ENCODE results near the gene CFAP99. TPM values are rescaled to one million over a fixed set of nuclear protein-coding genes. Genes with fewer than 3 reads are reported as not detected.

The CFAP99 gene
- total and polyA plus RNA-seq, 9 of the 15 experiments (the other 6 are each of a cell fraction or from before 2014, with no cell fraction given), result 0.07 to 0.18 (median 0.09) TPM; not detected in 6

- peak; percentile 63 for TF ChIP-seq RBFOX2 (IDR thresholded peaks at IDR 0.05; ENCODE audit: low read depth, low read length)
- TF ChIP-seq THAP7 (CRISPR knock-in tag; IDR thresholded peaks at IDR 0.05), result 0 out of 2 replicates have a peak, but pooled peaks have one; percentile 45
- TF ChIP-seq TAF1 (IDR thresholded peaks at IDR 0.05; ENCODE audit: control insufficient read depth, extremely low read depth, insufficient read depth, low read length, severe bottlenecking), result peak; percentile 12
- TF ChIP-seq, protein P1, sequence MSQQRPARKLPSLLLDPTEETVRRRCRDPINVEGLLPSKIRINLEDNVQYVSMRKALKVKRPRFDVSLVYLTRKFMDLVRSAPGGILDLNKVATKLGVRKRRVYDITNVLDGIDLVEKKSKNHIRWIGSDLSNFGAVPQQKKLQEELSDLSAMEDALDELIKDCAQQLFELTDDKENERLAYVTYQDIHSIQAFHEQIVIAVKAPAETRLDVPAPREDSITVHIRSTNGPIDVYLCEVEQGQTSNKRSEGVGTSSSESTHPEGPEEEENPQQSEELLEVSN (IDR thresholded peaks at IDR 0.05; ENCODE audit: borderline replicate concordance in 1 of 2, extremely low read depth in 1 of 2, insufficient read depth in 1 of 2, insufficient read length in 1 of 2, low read depth in 1 of 2, low read length in 1 of 2, poor library complexity in 1 of 2, severe bottlenecking in 1 of 2), result peak in 1 of 2 experiments; percentile 68
- TF ChIP-seq U2AF1 (optimal IDR thresholded peaks at IDR 0.05; ENCODE audit: low read depth, low read length), result peak; percentile 20
- peak; percentile 76 for TF ChIP-seq MAX (CRISPR knock-in tag; IDR thresholded peaks at IDR 0.05)
- TF ChIP-seq POLR2G (IDR thresholded peaks at IDR 0.05; ENCODE audit: low read depth, low read length), result peak; percentile 67
- TF ChIP-seq ZNF766 (CRISPR knock-in tag; conservative IDR thresholded peaks at IDR 0.05), result no peak
- TF ChIP-seq MXI1 (IDR thresholded peaks at IDR 0.05; ENCODE audit: low read depth, low read length), result no peak
- TF ChIP-seq ZFP91 (CRISPR knock-in tag; IDR thresholded peaks at IDR 0.05), result no peak
- TF ChIP-seq ATF3 (IDR thresholded peaks at IDR 0.05), result no peak
- TF ChIP-seq ATF3 (CRISPR knock-in tag; conservative IDR thresholded peaks at IDR 0.05), result no peak
- TF ChIP-seq NRF1 (conservative IDR thresholded peaks at IDR 0.05 in 1 of 2, IDR thresholded peaks at IDR 0.05 in 1 of 2), result peak; percentile 73 to 83; a peak in 2 of 4 replicates
- no peak for TF ChIP-seq MTA2 (IDR thresholded peaks at IDR 0.05; ENCODE audit: low read depth)
- peak; percentile 26 for TF ChIP-seq PCBP1 (IDR thresholded peaks at IDR 0.05; ENCODE audit: low read depth, low read length, poor library complexity, severe bottlenecking)
- TF ChIP-seq BRD9 (IDR thresholded peaks at IDR 0.05; ENCODE audit: low read depth, partially characterized antibody), result no peak
- TF ChIP-seq ZBTB7A (IDR thresholded peaks at IDR 0.05; ENCODE audit: borderline replicate concordance, control insufficient read depth, low read depth, low read length), result peak; percentile 47; the same call in 1 of the 2 replicates
- TF ChIP-seq KAT7 (CRISPR knock-in tag; IDR thresholded peaks at IDR 0.05; ENCODE audit: borderline replicate concordance), result 0 out of 2 replicates have a peak, but pooled peaks have one; percentile 50
- no peak for TF ChIP-seq TCF7 (IDR thresholded peaks at IDR 0.05; ENCODE audit: borderline replicate concordance)
These were observed 748 bp upstream of the CFAP99 start, which contains the start of gene ZFYVE28 (continued) for GRCh38 chr4:2417765-2418649.

Data from K562 (cell line).